NCI-H345 treated with DMSO at 0.1 percent for 48 hours (cell line): ENCODE results near the gene CCDC136.

ENCODE experiments used
- DNase-seq: peaks from one replicate; lab custom pipeline; 2025; ENCODE audit not compliant: unreplicated experiment; lab: John Stamatoyannopoulos, UW

CCDC136 gene

GRCh38 chr7:128775744-128776474 lies 15.9 kb upstream of the CCDC136 start, which contains the start of gene OPN1SW:
Gene OPN1SW, minus strand, starts transcription at chr7:128775794. Its CDS starts 13 bp downstream, at chr7:128775781.
- DNase-seq = no peak

DNA sequence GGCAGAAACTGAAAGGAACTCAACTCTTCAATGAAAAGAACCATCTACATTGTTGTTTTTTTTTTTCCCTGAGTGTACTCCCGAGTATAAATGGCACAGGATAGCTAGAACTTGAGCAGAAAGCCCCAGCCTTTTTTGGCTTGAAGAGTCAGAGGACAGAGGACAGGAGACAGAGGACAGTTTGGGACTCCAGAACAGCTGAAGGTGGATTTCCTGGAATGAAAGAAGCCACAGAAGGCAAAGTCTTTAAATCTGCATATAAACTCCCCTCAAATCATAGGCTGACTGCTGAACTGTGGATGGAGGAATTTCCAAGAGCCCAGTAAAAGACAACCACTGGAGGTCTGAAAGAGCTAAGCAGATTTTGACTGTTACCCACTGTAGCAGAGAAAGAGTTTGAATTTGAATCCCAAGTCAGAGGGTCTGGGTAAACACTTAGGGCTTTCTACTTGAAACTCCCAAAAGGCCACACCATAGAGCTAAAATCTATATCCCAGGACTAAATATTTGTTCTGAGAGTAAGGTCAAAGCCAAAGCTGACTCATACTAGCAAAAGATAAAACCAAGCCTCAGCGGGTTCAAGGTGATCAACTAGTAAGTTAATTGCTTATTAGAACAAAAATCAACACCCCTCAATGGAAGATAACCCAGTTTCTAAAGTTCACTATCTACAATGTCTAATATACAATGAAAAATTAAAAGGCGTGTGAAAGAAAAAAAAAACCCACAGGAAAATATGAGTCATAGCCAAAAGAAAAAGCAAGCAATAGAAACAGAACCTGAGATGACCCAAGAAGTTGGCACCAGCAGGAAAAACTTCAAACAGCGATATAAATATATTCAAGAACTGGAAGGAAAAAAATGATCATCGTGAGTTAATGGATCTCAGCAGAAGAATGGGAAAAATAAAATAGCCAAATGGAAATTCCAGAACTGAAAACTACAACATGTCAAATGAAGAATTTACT lies 14.3 kb upstream of the CCDC136 start:
- no peak for DNase-seq

GRCh38 chr7:128778946-128779345 lies 12.8 kb upstream of the CCDC136 start:
- no peak for DNase-seq

DNA sequence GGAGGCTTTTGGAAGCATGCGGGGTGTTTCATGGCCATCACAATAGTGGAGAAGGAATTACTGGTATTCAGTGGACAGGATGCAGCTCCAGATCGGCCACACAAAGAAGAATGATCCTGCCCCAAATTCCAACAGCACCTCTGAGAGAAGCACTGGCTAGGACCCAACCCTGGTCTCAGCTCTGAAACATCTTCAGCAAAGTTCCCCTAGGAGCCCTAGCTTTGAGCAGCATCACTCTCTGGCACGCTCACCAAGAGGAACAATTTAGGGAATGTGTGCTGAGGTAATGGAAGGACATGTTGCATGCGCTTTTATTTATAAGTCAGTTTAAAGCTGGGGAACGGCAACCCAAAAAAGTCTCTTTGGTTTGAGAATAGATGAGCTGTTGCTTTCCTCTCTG lies 10.6 kb upstream of the CCDC136 start:
- no peak for DNase-seq

- no peak for DNase-seq
Measured at GRCh38 chr7:128781851-128782250, 9.9 kb upstream of the CCDC136 start.

- DNase-seq = no peak
Measured at GRCh38 chr7:128783143-128783861, 8.5 kb upstream of the CCDC136 start.

DNA sequence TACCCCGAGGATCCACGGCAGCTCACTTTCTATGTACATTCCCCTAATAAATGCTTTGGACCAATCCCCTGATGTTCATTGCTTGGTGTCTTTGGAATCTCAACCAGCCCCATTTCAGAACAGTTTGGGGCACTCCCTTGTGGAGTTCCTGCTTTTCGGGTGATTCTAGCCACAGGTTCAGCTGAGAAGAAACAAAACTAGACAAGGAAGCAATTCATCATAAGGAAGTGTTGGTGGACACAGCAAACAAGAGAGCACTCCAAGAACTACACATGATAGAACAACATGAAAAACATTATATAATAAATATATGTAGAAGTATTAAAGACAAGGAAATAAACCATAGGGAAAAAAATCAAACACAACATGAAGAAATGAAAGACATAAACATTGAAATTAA lies 6.0 kb upstream of the CCDC136 start:
- no peak for DNase-seq

DNA sequence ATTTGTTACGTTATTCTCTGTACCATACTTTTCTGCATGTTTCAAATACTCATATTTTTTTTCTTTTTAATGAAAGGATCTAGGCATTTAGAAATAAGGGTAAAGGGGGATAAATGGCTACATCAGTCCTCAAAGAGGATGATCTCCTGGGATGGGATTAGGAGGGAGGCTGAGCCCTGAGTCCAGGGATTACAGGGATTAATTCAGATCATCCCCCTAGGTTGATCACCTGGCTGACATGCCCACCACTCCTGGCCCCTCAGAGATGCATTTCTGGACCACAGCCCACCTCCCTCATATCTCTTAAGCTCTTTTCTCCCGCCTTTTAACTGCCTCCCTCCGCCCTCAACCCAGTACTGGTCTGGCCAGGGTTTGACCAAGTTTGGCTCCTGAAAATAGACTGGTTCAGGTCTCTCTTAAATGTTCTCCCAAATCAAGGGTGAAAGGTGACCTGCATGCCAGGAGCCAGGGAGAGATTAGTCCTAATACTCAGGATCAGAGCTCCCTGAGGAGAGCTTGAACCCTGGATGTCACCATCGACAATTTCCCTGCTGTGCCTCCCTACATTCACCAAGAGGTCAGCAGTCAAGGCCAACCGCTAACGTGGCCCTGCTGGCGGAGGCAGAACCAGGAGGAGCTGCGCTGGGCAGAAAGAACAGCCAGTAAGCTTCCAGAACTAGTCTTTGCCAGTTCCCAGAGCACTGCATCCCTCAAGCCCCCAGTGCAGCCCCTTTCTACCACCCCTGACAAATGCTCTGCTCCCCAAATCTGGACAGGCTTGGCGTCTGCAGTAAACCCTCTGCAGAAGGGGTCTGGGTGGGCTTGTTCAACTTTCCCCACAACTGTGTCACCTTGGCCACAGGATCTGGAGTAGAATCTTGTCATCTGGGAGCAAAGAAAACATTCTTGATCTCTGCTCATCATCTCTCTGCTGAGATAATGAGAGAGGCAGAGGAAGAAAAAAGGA lies 3.0 kb upstream of the CCDC136 start:
- DNase-seq = no peak

GRCh38 chr7:128790315-128791041 lies 1.3 kb upstream of the CCDC136 start:
- DNase-seq = no peak

DNA sequence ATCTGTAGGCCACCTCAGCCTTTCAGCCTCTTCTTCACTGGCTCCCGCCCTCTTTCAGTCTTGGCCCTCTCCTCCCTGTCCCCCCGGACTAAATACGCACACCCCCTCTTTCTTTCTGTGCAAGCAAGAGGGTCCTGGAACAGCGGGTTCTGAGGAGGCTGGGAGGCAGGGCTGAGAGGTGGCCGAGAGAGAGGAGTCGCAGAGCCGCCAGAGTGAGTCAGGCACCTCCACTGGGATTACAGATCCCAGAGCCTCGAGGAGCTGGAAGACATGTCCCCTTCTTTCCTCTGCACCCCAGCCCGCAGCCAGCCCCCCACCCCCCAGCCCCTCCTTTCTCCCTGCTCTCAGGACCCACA lies 182 bp downstream of the CCDC136 start:
- no peak for DNase-seq

DNA sequence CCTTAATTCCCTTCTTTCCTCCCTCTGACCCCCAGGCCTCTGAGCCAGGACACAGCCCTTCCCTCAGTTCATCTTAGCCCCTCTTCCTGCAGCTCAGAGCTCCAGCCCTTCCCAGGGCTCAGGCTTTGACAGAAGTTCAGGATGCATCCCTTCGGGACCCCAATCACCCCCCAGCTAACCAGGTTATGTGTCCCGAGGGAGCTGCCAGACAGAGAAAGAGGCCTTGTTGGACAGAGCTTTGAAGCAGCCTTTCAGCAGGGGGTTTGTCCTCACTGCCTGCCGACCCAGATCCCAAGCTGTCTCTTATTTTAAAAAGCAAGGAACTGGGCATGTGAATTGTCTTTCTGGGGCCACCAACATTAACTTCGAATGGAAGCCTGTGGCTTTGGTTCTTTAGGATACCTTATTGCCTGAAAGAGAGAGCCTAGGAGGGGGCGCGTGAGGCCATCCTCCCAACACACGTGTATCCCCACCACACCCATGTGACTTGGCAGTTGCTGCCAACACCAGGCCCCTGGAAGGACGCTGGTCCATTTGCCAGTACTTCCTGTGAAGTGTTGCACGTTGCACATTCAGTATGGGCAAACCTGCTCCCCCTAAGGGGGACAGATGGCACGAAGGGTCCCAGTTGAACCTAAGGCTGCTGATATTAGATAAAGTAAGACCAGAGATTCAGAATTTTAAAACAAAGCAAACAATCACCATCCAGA lies 858 bp downstream of the CCDC136 start:
- DNase-seq = no peak

DNA sequence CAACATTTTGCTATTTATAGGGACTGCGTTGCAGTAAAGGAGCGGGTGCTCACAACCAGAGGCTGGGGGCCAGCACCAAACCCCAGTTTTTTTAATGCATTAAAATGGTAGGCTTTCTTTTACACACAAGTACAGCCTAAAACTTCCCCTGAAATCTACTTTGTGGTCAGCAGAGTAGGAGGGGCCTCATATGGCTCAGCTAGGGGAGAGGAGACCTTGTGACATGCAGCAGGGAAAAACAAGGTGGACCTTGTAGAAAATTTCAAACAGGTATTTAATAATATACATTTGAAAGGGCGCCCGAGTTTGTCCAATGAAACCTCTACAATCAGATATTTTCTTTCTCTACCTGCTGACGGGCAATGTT lies 1.4 kb downstream of the CCDC136 start:
- DNase-seq = no peak

DNA sequence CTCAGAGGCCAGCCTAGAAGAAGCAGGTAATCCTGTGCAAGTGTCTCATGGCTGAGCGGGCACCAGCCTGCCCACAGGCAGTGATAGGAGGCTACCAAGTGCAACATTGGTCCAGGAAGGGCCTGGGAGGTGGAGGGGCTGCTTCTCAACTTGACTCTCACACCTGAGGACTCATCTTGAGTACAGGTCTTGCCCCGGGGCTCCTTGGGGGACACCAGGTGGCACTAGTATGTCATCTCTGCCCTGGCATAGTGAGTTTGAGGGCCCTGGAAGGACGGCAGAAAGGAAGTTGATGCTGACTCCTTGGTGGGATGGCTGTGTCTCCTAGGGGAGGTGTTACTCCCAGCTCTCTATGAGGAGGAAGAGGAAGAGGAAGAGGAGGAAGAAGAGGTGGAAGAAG lies 2.3 kb downstream of the CCDC136 start:
- no peak for DNase-seq

- DNase-seq = no peak
Measured at GRCh38 chr7:128794436-128794835, 2.7 kb downstream of the CCDC136 start.

GRCh38 chr7:128795129-128795528 lies 3.4 kb downstream of the CCDC136 start:
- no peak for DNase-seq

DNA sequence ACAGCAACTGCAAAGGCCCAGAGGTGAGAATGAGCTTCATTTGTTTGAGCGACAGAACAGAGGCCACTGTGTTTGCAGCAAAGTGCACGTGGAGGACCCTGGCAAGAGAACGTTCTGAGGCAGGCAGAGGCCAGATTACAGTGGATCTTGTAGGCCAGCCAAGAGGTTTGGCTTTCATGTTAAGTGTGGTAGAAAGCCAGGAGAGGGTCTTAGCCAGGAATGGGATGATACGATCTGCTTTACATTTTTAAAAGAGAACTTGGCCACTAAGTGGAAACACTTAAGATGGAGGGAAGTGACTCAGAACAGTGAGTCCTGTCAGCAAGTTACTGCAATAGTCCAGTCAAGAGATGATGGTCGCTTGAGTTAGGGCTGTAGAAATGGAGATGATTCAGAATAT lies 4.6 kb downstream of the CCDC136 start:
- no peak for DNase-seq

DNA sequence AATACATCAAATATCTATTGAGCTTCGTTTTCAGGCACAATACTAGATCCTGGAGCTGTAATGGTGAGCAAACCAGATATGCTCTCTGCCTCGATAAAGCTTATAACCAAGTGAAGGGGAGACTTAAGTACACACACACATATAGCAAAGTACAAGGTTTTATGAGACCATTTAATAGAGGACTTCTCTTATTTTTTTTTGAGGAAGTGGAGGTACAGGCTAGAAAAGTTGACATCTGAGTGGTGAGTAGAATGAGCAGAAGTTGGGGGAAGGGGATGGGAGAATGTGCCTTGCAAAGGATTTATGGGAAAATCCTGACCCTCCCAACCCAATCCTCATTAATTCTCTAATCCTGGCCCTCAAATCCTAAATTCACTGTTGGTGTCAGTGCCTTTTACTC lies 7.7 kb downstream of the CCDC136 start:
- no peak for DNase-seq

DNA sequence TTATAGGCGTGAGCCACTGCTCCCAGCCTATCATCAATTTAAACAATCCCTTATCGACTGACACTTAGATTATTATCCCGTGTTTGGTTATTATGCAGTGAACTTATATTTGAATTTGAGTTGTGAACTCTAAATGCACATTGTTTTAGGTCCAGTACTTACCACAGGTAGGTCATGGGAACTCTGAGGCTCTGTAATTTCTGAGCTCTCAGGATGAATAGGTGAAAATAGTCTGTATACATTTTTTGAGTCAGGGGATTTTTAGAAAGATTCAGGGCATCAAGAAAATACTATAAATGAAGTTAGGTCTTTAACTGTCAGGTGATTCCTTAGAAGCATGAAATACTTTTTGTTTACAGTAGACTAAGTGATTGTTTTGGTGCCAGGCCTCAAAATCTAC lies 8.8 kb downstream of the CCDC136 start:
- DNase-seq = no peak

- DNase-seq = no peak
Measured at GRCh38 chr7:128801003-128801402, 9.2 kb downstream of the CCDC136 start.
